GM12873 (cell line): ENCODE data around the gene BCL11A.

Source experiments
- TF ChIP-seq, protein P1 (sequence below): IDR thresholded peaks from 2 replicates; pipeline ENCODE4 v1.5.1; 2012; ENCODE audit warnings: low read depth, mild to moderate bottlenecking, moderate library complexity, low read length, control low read depth; ENCODE audit not compliant: insufficient read depth; ENCODE audit errors: missing control alignments

BCL11A gene

DNA sequence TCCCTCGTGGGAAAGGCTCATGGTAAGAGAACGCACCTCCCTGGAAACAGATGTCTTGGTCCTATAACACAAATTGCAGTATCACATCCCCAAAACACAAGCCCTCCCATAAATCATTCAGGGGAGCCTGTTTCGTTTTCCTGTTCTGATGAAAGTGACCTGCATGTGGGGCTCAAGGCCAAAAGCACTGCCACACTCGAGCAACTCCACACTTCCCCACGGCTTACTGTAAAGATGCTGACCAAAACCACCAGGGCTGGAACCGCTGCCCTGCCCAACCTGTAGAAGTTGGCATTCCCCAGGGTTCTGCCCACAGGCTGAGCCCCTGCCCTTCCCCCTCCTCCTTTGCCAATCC is 139.7 kb downstream of the BCL11A start:
- TF ChIP-seq, protein P1, sequence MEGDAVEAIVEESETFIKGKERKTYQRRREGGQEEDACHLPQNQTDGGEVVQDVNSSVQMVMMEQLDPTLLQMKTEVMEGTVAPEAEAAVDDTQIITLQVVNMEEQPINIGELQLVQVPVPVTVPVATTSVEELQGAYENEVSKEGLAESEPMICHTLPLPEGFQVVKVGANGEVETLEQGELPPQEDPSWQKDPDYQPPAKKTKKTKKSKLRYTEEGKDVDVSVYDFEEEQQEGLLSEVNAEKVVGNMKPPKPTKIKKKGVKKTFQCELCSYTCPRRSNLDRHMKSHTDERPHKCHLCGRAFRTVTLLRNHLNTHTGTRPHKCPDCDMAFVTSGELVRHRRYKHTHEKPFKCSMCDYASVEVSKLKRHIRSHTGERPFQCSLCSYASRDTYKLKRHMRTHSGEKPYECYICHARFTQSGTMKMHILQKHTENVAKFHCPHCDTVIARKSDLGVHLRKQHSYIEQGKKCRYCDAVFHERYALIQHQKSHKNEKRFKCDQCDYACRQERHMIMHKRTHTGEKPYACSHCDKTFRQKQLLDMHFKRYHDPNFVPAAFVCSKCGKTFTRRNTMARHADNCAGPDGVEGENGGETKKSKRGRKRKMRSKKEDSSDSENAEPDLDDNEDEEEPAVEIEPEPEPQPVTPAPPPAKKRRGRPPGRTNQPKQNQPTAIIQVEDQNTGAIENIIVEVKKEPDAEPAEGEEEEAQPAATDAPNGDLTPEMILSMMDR = no peak

DNA sequence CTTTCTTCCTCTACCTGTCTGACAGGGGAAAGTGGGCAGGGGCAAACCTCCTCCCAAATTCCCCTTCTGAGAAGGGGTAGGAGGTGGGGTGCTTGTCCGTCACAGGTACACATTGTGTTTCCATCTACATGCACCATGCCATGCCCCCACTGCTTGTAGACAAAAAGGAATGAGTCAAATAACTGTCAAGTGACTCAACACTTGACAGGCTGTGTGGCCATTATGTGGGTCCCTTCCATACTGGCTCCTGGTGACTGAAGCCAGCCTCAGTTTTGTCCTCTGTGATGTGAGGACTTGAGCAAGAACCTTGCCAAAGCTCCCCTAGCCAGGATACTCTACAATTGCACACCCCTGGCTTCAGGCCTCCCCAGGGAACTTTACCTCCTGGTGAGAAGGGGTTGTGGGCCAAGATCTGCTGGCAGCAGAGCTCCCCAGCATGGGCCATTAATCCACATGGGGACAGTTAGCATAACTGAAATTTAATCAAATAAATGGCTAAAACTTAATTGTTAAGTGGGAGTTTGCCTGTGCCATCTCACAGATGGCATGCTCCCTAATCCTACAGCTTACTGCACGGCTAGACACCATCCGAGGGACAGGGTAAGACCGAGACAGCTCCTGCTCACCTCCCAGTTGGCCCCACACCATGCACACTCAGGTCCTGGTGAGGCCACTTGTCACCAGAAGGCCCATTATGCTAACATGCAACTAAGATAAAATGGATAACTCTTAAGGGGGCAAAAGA is 140.2 kb downstream of the BCL11A start:
- TF ChIP-seq, protein P1 = no peak

DNA sequence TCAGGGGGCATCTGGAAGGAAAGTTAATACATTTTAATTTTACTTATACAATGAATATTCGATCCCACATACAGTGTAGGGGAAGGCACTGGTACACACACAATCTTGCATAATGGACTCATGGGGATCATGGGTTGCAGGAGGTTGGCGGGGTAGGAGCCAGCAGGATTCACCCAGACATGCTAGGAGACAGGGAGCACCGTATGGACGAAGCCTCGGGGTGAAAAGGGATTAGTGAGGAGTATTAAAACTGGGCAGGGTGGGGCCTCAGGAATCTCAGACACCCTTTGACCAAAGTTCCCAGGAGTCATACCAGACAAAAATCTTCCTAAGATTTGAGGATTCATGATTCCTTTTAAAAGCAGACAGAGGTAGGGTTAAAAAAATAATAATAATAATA is 140.8 kb downstream of the BCL11A start:
- TF ChIP-seq, protein P1 = no peak

DNA sequence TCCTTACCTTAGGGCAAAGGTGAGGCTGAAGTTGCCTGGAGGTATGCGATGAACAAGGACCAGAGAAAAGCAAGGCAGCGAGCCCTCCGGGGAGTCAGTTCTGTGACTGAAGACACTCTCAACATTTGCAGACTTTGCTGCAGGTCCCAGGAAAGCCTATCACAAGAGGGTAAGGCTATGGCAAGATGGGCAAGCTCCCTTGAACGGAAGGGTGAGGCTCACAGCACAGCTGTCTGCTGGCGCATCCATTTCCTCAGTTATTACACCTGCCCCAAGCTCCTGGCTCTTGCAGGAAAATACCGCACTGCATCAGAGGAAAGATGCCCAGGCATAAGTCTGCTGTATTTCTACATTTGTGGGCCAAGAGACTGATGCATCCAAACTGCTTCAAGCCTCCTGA is 141.4 kb downstream of the BCL11A start:
- TF ChIP-seq, protein P1 = no peak

DNA sequence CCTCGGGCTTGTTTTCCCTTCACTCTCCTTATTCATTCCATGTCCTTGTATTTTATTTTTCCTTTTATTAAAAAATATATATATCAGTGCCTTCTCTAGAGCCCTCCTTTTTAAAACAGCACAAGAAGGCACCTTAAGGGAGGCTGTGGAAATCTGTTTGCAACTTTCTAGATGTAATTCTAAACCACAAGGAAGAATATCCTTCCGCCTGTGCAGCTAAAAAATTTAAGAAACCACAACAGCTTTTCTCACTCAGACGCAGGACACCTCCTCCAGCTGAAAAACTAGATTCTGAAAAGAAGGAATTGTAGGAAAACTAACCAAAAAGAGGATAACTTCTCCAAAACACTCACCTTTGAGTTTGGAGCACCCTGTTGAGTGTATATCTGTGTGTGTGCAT is 142.2 kb downstream of the BCL11A start:
- TF ChIP-seq, protein P1 = no peak

DNA sequence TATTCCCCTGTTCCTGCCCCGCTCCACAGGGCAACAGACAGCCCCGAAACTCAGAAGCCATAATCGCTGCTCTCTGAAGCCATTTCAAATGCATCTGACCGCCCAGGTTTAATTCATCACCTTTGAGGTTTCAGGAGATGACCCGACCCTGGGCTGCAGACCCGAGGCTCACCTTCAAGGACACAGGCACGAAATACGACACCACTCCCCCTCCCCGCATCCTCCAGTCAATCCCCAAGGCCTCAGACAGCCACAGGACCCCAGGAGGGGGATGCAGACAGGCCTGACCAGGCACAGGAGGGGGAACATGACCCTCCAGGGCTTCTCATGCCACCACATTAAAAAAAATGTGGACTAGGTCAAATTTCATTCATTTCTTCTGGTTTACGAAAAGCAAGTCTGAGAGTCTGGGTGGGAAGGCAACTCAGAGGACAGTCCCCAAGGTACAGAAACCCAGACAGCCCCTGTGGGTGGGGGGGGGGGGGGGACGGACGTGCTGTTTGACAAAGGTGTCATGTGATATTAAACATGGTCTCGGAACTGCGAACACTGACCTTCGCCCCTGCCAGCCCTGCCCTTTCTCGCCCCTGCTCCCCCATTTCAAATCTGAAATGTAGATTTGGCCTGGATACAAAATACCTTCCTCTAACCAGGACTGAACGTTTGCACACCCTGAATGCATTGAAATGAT is 142.9 kb downstream of the BCL11A start:
- TF ChIP-seq, protein P1 = no peak

DNA sequence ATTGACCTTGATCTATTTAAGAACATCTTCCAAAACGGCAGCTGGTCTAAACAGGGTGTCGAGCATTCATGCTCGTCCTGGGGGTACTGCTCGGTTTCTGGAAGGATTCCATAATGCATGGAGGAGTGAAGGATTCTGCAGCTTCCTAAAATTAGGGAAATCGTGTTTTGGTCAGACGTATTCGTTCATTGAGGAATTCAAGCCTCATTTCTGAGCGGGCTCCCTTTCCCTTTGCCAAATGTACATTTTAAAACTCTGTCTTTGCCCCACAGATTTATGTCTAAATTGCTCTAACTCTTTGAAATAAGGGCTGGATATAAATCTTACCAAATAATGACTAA is 144.0 kb downstream of the BCL11A start:
- TF ChIP-seq, protein P1 = no peak
